ENCODE data around the gene TTC12. TPM values are rescaled to one million over a fixed set of nuclear protein-coding genes. Genes with fewer than 3 reads are reported as not detected.

Gene TTC12
- total and polyA plus RNA-seq, 2 experiments from 2014 or later, result 6.7 to 7.7 TPM

DNA sequence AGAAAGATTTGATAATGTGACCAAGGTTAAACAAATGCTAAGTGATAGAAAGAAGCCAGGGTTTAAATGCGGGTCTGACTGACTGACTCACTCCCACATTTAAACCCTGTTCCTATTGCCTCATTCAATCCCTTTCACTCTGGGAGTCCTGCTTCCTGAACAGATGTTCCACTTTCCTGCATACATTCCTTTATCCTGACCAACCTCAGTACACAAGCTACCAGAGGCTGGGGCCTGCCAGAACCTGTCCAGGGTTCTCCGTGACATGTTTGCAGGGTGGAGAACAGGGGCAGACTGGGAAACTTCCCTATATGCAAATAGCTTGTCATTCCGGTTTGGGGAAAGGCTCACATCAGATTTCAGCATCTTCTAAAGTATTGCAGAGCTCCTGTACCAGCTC, 70.2 kb downstream of the TTC12 start:
- Histone ChIP-seq H3K4me1 (ENCODE audit: insufficient read depth) (peaks cover 10% of the 10 kb centered on the region), H3K9me3 (ENCODE audit: low read depth) (no peaks in the 10 kb centered on the region), H3K4me3 (no peak overlapping the region), H3K4me2 (ENCODE audit: unreplicated experiment) (no peak overlapping the region), H3K9me2 (ENCODE audit: insufficient read depth) (no peaks in the 10 kb centered on the region), H3K36me3 (ENCODE audit: low read depth) (no peaks in the 10 kb centered on the region), H3K79me2 (ENCODE audit: insufficient read depth) (no peaks in the 10 kb centered on the region), H3K9ac (no peak overlapping the region), H3F3A (ENCODE audit: insufficient read depth) (peaks cover 5% of the 10 kb centered on the region; the same call in 1 of the 2 replicates), H4K20me1 (ENCODE audit: insufficient read depth) (no peaks in the 10 kb centered on the region; the same call in 1 of the 2 replicates), H3K27ac (0 out of 2 replicates have a peak overlapping the region, but pooled peaks have one; percentile 2), H2AFZ (no peak overlapping the region), H3K27me3 (replicated peaks; ENCODE audit: insufficient read depth) (peaks cover 28% of the 10 kb centered on the region)
- DNase-seq, result peak; percentile 91
- TF ChIP-seq EZH2 (IDR thresholded peaks at IDR 0.05; ENCODE audit: insufficient read depth, poor library complexity, severe bottlenecking) (no peak), EZH2phosphoT487 (IDR thresholded peaks at IDR 0.05; ENCODE audit: insufficient read depth, low read depth) (no peak)
- 10% methylated on average over 3 of the region's 3 CpGs for WGBS, 2 experiments (ENCODE audit: low coverage in 1 of 2, low lambda C conversion rate in 2 of 2, missing lambda C conversion rate in 2 of 2)
- in situ Hi-C loops (cut with MboI), result no loop called here

GRCh38 chr11:113385749-113386148, 71.4 kb downstream of the TTC12 start:
- peaks cover 38% of the 10 kb centered on the region for H3K27me3 ChIP-seq (replicated peaks; ENCODE audit: insufficient read depth)
- no peak overlapping the region for H3K27ac ChIP-seq
- DNase-seq, result no peak
- H3K79me2 ChIP-seq (ENCODE audit: insufficient read depth), result no peaks in the 10 kb centered on the region
- no peak overlapping the region for H2AFZ ChIP-seq
- no peak overlapping the region for H3K4me3 ChIP-seq
- H3K9ac ChIP-seq, result no peak overlapping the region
- no peaks in the 10 kb centered on the region for H3K9me2 ChIP-seq (ENCODE audit: insufficient read depth)
- in situ Hi-C loops (cut with MboI), result no loop called here
- TF ChIP-seq EZH2 (IDR thresholded peaks at IDR 0.05; ENCODE audit: insufficient read depth, poor library complexity, severe bottlenecking) (no peak), EZH2phosphoT487 (IDR thresholded peaks at IDR 0.05; ENCODE audit: insufficient read depth, low read depth) (no peak)
- no peaks in the 10 kb centered on the region; the same call in 1 of the 2 replicates for H4K20me1 ChIP-seq (ENCODE audit: insufficient read depth)
- no peak overlapping the region for H3K4me2 ChIP-seq (ENCODE audit: unreplicated experiment)
- no peaks in the 10 kb centered on the region for H3K36me3 ChIP-seq (ENCODE audit: low read depth)
- H3K4me1 ChIP-seq (ENCODE audit: insufficient read depth), result peaks cover 10% of the 10 kb centered on the region
- H3K9me3 ChIP-seq (ENCODE audit: low read depth), result no peaks in the 10 kb centered on the region
- H3F3A ChIP-seq (ENCODE audit: insufficient read depth), result peaks cover 5% of the 10 kb centered on the region; the same call in 1 of the 2 replicates
- 96 to 98% methylated on average over 3 of the region's 3 CpGs for WGBS, 2 experiments (ENCODE audit: low coverage in 1 of 2, low lambda C conversion rate in 2 of 2, missing lambda C conversion rate in 2 of 2)

GRCh38 chr11:113386866-113387265, 72.5 kb downstream of the TTC12 start:
- TF ChIP-seq EZH2phosphoT487 (IDR thresholded peaks at IDR 0.05; ENCODE audit: insufficient read depth, low read depth) (no peak), EZH2 (IDR thresholded peaks at IDR 0.05; ENCODE audit: insufficient read depth, poor library complexity, severe bottlenecking) (no peak)
- in situ Hi-C loops (cut with MboI), result no loop called here
- DNase-seq, result no peak
- Histone ChIP-seq H3K9me2 (ENCODE audit: insufficient read depth) (no peaks in the 10 kb centered on the region), H3K4me3 (no peak overlapping the region), H3K4me1 (ENCODE audit: insufficient read depth) (peaks cover 10% of the 10 kb centered on the region), H4K20me1 (ENCODE audit: insufficient read depth) (no peaks in the 10 kb centered on the region; the same call in 1 of the 2 replicates), H3K9ac (no peak overlapping the region), H3K4me2 (ENCODE audit: unreplicated experiment) (no peak overlapping the region), H3K9me3 (ENCODE audit: low read depth) (no peaks in the 10 kb centered on the region), H3K79me2 (ENCODE audit: insufficient read depth) (no peaks in the 10 kb centered on the region), H3K27me3 (replicated peaks; ENCODE audit: insufficient read depth) (peaks cover 50% of the 10 kb centered on the region), H3K27ac (no peak overlapping the region), H3F3A (ENCODE audit: insufficient read depth) (peaks cover 5% of the 10 kb centered on the region; the same call in 1 of the 2 replicates), H2AFZ (no peak overlapping the region), H3K36me3 (ENCODE audit: low read depth) (no peaks in the 10 kb centered on the region)
- 70 to 85% methylated on average over 6 of the region's 6 CpGs for WGBS, 2 experiments (ENCODE audit: low coverage in 1 of 2, low lambda C conversion rate in 2 of 2, missing lambda C conversion rate in 2 of 2)

GRCh38 chr11:113387605-113388211, 73.3 kb downstream of the TTC12 start, which contains the start of gene ANKK1:
Gene ANKK1, plus strand, starts transcription at chr11:113387779. Its CDS starts 106 bp downstream, at chr11:113387885.
- in situ Hi-C loops (cut with MboI), result no loop called here
- H3K4me1 ChIP-seq (ENCODE audit: insufficient read depth), result peaks cover 10% of the 10 kb centered on the region
- 11 to 19% methylated on average over 32 to 46 of the region's 46 CpGs for WGBS, 2 experiments (ENCODE audit: low coverage in 1 of 2, low lambda C conversion rate in 2 of 2, missing lambda C conversion rate in 2 of 2)
- no peak within 1 kb of the TSS for H3K9ac ChIP-seq
- no peaks in the 10 kb centered on the region for H3K79me2 ChIP-seq (ENCODE audit: insufficient read depth)
- no peaks in the 10 kb centered on the region for H3K36me3 ChIP-seq (ENCODE audit: low read depth)
- H3K4me2 ChIP-seq (ENCODE audit: unreplicated experiment), result no peak within 1 kb of the TSS
- no peak within 1 kb of the TSS; the same call in 1 of the 2 replicates for H2AFZ ChIP-seq
- no peaks in the 10 kb centered on the region for H3K9me2 ChIP-seq (ENCODE audit: insufficient read depth)
- H3K4me3 ChIP-seq, result no peak within 1 kb of the TSS
- peaks cover 57% of the 10 kb centered on the region for H3K27me3 ChIP-seq (replicated peaks; ENCODE audit: insufficient read depth)
- H3F3A ChIP-seq (ENCODE audit: insufficient read depth), result peaks cover 5% of the 10 kb centered on the region; the same call in 1 of the 2 replicates
- no peak for DNase-seq
- H3K27ac ChIP-seq, result no peak within 1 kb of the TSS
- H3K9me3 ChIP-seq (ENCODE audit: low read depth), result no peaks in the 10 kb centered on the region
- no peaks in the 10 kb centered on the region; the same call in 1 of the 2 replicates for H4K20me1 ChIP-seq (ENCODE audit: insufficient read depth)
- TF ChIP-seq EZH2 (IDR thresholded peaks at IDR 0.05; ENCODE audit: insufficient read depth, poor library complexity, severe bottlenecking) (no peak), EZH2phosphoT487 (IDR thresholded peaks at IDR 0.05; ENCODE audit: insufficient read depth, low read depth) (no peak)
